HCT116 (cell line): Measurements from ENCODE around the gene AKR7A3. TPM values are rescaled to one million over a fixed set of nuclear protein-coding genes. Genes with fewer than 3 reads are reported as not detected.
"Not testable (repeated sequence)": the region's sequence is repeated elsewhere in the genome, so short reads cannot be mapped to it uniquely, and the experiment has no call there.

Experiments
- ATAC-seq: fragments of 200-7000 bp; cut with Tn5 transposase; 2 replicates; pipeline ENCODE4 v1.9.1; 2020; ENCODE audit warnings: mild to moderate bottlenecking, moderate library complexity
- BruUV-seq: library from RNA; stranded (reverse); fragments of 400-500 nt; replicated peaks from 2 replicates; lab custom pipeline; 2021; lab: Mats Ljungman, UMichigan
- CTCF ChIA-PET: fragments of 300-600 bp; sonication (Branson Sonifier 250); formaldehyde crosslinking; loops from one replicate; lab custom pipeline; 2021; ENCODE audit warnings: antibody characterized with exemption; lab: Charles Lee
- POLR2A ChIA-PET: fragments of 300-600, 350-600 bp; sonication (Branson Sonifier 250); formaldehyde crosslinking; loops from one replicate; lab custom pipeline; 2021; ENCODE audit warnings: antibody characterized with exemption; lab: Charles Lee
- RAD21 ChIA-PET, 2 experiments: fragments of 300-600 bp; sonication (Branson Sonifier 250); formaldehyde crosslinking; loops; one replicate each; lab custom pipeline; 2023; ENCODE audit warnings: low total read pairs in 2 of 2; ENCODE audit not compliant: uncharacterized antibody in 2 of 2, unreplicated experiment in 2 of 2, low non-redundant PET in 1 of 2; lab: Charles Lee
- DNase-seq: peaks from one replicate; pipeline ENCODE4 v3.0.0-alpha.2; 2010; ENCODE audit warnings: low read depth, low spot score
- H2AFZ ChIP-seq: fragments of 200-600 bp; shearing (Covaris generic), sonication (generic); 2 replicates; pipeline ENCODE4 v1.6.1; 2017; ENCODE audit warnings: low read depth, mixed run types, mixed read lengths, antibody characterized with exemption, low read length; ENCODE audit not compliant: poor library complexity, severe bottlenecking
- H3K27ac ChIP-seq: 2 replicates; pipeline ENCODE4 v1.5.1; 2012; ENCODE audit warnings: low read depth, low read length
- H3K27me3 ChIP-seq: fragments of 200-600 bp; sonication (generic); 2 replicates; pipeline ENCODE4 v1.6.1; 2016; ENCODE audit warnings: mixed run types, low read length, mixed read lengths; ENCODE audit not compliant: insufficient read depth
- H3K36me3 ChIP-seq, 2 experiments: fragments of 200-500 bp in 1 of 2; fragments of 200-600 bp in 1 of 2; sonication (Bioruptor generic) in 1 of 2; sonication (generic) in 1 of 2; 2 replicates each; pipeline versions ENCODE4 v1.5.1 to v1.6.1; 2014 to 2016; ENCODE audit warnings: low read length in 2 of 2, inconsistent platforms in 1 of 2, mixed read lengths in 1 of 2, mixed run types in 1 of 2; ENCODE audit not compliant: insufficient read depth in 2 of 2, control insufficient read depth in 1 of 2
- H3K4me1 ChIP-seq, 2 experiments: fragments of 200-600 bp in 1 of 2; sonication (generic) in 1 of 2; 2 replicates each; pipeline versions ENCODE4 v1.5.1 to v1.6.1; 2012 to 2017; ENCODE audit warnings: low read length in 2 of 2, inconsistent platforms in 1 of 2, mild to moderate bottlenecking in 1 of 2, mixed read lengths in 1 of 2, mixed run types in 1 of 2, moderate library complexity in 1 of 2; ENCODE audit not compliant: insufficient read depth in 2 of 2, control insufficient read depth in 1 of 2
- H3K4me2 ChIP-seq: fragments of 200-600 bp; sonication (generic); 2 replicates; pipeline ENCODE4 v1.6.1; 2017; ENCODE audit warnings: mixed run types, low read length, mixed read lengths
- H3K4me3 ChIP-seq, 2 experiments: fragments of 200-600 bp in 1 of 2; sonication (generic) in 1 of 2; replicated peaks in 1 of 2; 2 replicates each; pipeline ENCODE4 v1.5.1; 2011 to 2016; ENCODE audit warnings: low read length in 2 of 2, control low read depth in 1 of 2, low read depth in 1 of 2, mild to moderate bottlenecking in 1 of 2, mixed read lengths in 1 of 2, mixed run types in 1 of 2
- H3K79me2 ChIP-seq: fragments of 200-600 bp; sonication (generic); 2 replicates; pipeline ENCODE4 v1.6.1; 2017; ENCODE audit warnings: mild to moderate bottlenecking, mixed run types, low read length, moderate library complexity, mixed read lengths; ENCODE audit not compliant: insufficient read depth
- H3K9ac ChIP-seq: fragments of 200-600 bp; sonication (generic); 2 replicates; pipeline ENCODE4 v1.6.1; 2016; ENCODE audit warnings: low read length, mixed read lengths
- H3K9me2 ChIP-seq: fragments of 200-600 bp; sonication (generic), shearing (Covaris generic); 2 replicates; pipeline ENCODE4 v1.6.1; 2017; ENCODE audit warnings: mixed run types, mild to moderate bottlenecking, moderate library complexity; ENCODE audit not compliant: insufficient read depth
- H3K9me3 ChIP-seq, 2 experiments: fragments of 200-500 bp in 1 of 2; fragments of 200-600 bp in 1 of 2; sonication (Bioruptor generic) in 1 of 2; sonication (generic) in 1 of 2; 2 replicates each; pipeline ENCODE4 v1.6.1; 2014 to 2017; ENCODE audit warnings: low read length in 2 of 2, mixed read lengths in 2 of 2, inconsistent platforms in 1 of 2, low read depth in 1 of 2, mild to moderate bottlenecking in 1 of 2, mixed run types in 1 of 2, moderate library complexity in 1 of 2; ENCODE audit not compliant: control insufficient read depth in 1 of 2, insufficient read depth in 1 of 2
- H4K20me1 ChIP-seq: fragments of 200-600 bp; sonication (generic), shearing (Covaris generic); 2 replicates; pipeline ENCODE4 v1.6.1; 2017; ENCODE audit warnings: mixed run types, mild to moderate bottlenecking, moderate library complexity; ENCODE audit not compliant: insufficient read depth
- ELF1 ChIP-seq: IDR thresholded peaks from 2 replicates; pipeline ENCODE4 v1.6.1; 2012; ENCODE audit warnings: low read depth, borderline replicate concordance
- EZH2 ChIP-seq: fragments of 200-600 bp; sonication (generic); IDR thresholded peaks from 2 replicates; pipeline ENCODE4 v1.6.1; 2017; ENCODE audit warnings: antibody characterized with exemption, mixed run types
- EZH2phosphoT487 ChIP-seq: fragments of 200-600 bp; IDR thresholded peaks from 2 replicates; pipeline ENCODE4 v1.6.1; 2018; ENCODE audit warnings: antibody characterized with exemption, borderline replicate concordance
- FOSL1 ChIP-seq: IDR thresholded peaks from 2 replicates; pipeline ENCODE4 v1.6.1; 2012; ENCODE audit warnings: low read depth
- RAD21 ChIP-seq: IDR thresholded peaks from 2 replicates; pipeline ENCODE4 v1.6.1; 2012; ENCODE audit warnings: low read depth, mild to moderate bottlenecking
- ZFX ChIP-seq: fragments of 450-650 bp; IDR thresholded peaks from 2 replicates; pipeline ENCODE4 v1.6.1; 2017
- intact Hi-C: fragments of 100-400 bp; cut with micrococcal nuclease; formaldehyde crosslinking; loops from 2 replicates; pipeline ENCODE4 v1.10.0; 2022
- total RNA-seq: library from RNA; stranded (reverse); gene quantifications from one replicate; pipeline ENCODE4 v1.2.1, GENCODE V29; 2021; ENCODE audit not compliant: unreplicated experiment
- TF ChIP-seq, protein P1 (sequence below): IDR thresholded peaks from 2 replicates; pipeline ENCODE4 v1.6.1; 2012

AKR7A3 gene
- total RNA-seq, 1 experiment from 2014 or later: 1.7 TPM

- DNase-seq, H3K9me2 ChIP-seq, H3K27me3 ChIP-seq, POLR2A ChIA-PET, H3K9me3 ChIP-seq, H3K4me1 ChIP-seq, ATAC-seq, intact Hi-C loops, H3K79me2 ChIP-seq, H3K36me3 ChIP-seq, H4K20me1 ChIP-seq, H3K27ac ChIP-seq, H3K9ac ChIP-seq, RAD21 ChIA-PET, BruUV-seq, H3K4me2 ChIP-seq, H2AFZ ChIP-seq, H3K4me3 ChIP-seq: not testable (repeated sequence)
- CTCF ChIA-PET: interaction anchor here (0.6 kb wide), 1 partner anchor 15 kb away, joined by 3 read pairs; no protein-coding TSS in a partner anchor
Measured at GRCh38 chr1:19269427-19270342, 18.9 kb downstream of the AKR7A3 start.

- Histone ChIP-seq H2AFZ (no peak overlapping the region), H3K79me2 (no peaks in the 10 kb centered on the region), H3K27me3 (no peaks in the 10 kb centered on the region), H3K4me3 (no peak overlapping the region), H3K4me1 (no peaks in the 10 kb centered on the region), H3K4me2 (no peak overlapping the region), H3K9me2 (no peaks in the 10 kb centered on the region), H3K9me3 (no peaks in the 10 kb centered on the region), H3K36me3 (no peaks in the 10 kb centered on the region), H4K20me1 (no peaks in the 10 kb centered on the region), H3K9ac (no peak overlapping the region), H3K27ac (no peak overlapping the region)
- DNase-seq (no peak), ATAC-seq (no peak)
- CTCF ChIA-PET: no interaction called here
- BruUV-seq: no TSS peak
- POLR2A ChIA-PET: no interaction called here
- RAD21 ChIA-PET: no interaction called here
- intact Hi-C loops: no loop called here
- TF ChIP-seq EZH2phosphoT487: no peak
- no peak for TF ChIP-seq ZFX
- TF ChIP-seq RAD21: no peak
- no peak for TF ChIP-seq EZH2
- TF ChIP-seq, protein P1, sequence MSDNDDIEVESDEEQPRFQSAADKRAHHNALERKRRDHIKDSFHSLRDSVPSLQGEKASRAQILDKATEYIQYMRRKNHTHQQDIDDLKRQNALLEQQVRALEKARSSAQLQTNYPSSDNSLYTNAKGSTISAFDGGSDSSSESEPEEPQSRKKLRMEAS: no peak
- TF ChIP-seq ELF1: no peak
- TF ChIP-seq FOSL1: no peak
Measured at GRCh38 chr1:19268445-19268844, 20.1 kb downstream of the AKR7A3 start.
